Measurements from ENCODE around the gene METTL27.

DNA sequence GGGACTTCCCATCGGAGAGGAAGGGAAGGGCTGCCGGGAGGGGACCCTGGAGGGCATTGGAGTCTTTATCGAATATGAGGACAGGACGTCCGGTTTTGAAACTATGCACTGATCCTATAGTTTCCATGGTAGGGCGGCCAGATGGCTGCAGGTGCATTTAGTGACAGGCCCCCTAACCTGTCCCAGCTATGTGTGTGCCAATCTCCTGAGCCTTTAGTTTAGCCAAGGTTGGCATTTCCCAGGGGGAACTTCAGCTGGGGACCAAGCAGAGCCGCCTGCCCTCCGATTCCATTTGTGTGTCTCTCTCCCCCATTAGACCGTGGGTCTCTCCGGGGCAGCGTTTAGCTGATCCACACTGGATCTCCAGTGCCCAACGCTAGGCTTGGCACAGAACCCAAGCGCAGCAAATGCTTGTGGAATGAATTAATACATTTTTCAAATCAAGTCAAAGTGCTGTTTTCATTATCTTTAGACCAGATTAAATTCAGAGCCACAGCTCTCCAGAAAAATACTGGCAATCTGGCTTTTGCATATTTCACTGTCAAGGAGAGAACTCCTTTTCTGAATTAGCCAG, 38.5 kb upstream of the METTL27 start:
- TF ChIP-seq, protein P1, sequence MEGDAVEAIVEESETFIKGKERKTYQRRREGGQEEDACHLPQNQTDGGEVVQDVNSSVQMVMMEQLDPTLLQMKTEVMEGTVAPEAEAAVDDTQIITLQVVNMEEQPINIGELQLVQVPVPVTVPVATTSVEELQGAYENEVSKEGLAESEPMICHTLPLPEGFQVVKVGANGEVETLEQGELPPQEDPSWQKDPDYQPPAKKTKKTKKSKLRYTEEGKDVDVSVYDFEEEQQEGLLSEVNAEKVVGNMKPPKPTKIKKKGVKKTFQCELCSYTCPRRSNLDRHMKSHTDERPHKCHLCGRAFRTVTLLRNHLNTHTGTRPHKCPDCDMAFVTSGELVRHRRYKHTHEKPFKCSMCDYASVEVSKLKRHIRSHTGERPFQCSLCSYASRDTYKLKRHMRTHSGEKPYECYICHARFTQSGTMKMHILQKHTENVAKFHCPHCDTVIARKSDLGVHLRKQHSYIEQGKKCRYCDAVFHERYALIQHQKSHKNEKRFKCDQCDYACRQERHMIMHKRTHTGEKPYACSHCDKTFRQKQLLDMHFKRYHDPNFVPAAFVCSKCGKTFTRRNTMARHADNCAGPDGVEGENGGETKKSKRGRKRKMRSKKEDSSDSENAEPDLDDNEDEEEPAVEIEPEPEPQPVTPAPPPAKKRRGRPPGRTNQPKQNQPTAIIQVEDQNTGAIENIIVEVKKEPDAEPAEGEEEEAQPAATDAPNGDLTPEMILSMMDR (IDR thresholded peaks at IDR 0.05 in 4 of 5, conservative IDR thresholded peaks at IDR 0.05 in 1 of 5): no peak
- TF ChIP-seq POLR2A (IDR thresholded peaks at IDR 0.05): no peak
